ENCODE results near the gene CCM2.
A peak's percentile ranks its signal among the peaks of the same experiment; 100 is the strongest.

The CCM2 gene

DNA sequence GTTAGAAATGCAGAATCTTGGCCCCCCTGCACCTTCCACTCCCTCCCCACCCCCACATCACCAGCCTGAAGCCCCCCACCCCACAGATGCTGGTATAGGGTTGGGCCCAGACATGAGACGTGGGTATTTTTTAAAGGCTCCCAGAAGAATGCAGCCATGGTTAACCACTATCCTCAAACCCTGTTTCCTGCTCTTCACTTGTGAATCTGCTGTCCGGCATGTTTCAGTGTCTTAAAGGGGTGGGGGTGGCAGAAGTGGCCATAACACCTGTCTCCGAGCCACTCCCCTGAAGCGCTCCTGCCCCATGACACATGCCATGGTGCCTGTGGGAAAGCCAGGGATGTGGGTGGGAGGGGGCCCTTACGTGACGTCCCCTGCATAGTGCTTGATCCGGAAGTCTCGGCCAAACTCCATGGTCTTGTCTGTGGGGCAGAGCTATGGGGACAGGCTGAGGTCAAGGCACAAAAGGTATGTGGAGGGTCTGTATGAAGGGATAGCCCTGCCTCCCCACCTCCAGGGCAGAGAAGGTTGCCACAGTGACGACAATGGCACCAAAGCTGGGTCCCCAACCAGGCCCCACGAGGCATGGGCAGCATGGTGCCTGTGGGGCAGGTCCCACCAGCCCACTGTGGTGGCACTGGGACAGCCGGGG is 30.8 kb upstream of the CCM2 start:
- DNase-seq (ENCODE audit: low spot score) = no peak

DNA sequence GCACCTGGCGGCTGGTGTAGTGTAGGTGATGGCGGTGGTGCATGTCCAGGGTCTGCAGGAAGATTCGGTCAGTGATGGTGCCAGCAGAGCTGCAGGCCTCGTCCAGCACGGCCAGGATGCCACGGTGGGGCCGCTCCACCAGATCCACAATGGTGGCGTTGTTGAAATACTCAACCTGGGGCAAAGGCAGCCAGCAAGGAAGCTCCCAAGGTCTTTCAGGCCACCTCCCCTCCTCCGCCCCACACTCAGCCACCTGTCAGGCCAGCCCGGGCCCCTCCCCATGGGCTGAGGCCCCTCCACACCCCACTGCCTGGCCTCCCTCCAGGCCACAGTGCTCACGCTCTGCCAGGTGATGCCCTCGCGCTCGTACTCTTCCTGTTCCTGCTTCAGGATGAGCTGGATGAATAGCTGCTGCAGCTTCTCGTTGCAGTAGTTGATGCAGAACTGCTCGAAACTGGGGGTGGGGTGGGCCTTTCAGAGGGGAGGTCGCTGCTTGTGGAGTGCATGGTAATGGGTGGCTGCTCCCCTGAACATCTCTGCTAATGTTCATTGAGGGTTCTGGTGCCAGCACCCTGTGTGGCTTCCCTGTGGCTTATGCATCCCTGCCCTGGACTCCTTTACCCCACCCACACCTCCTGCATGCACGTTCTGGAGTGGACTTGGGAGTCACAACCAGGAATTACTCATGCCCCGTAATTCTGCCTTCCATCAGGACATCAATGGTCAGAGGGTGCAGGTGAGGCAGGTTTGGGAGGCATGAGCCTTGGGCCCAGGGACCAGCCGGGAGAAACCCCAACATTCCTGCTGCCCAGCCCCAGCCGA is 30.1 kb upstream of the CCM2 start:
- no peak for DNase-seq (ENCODE audit: low spot score)

DNA sequence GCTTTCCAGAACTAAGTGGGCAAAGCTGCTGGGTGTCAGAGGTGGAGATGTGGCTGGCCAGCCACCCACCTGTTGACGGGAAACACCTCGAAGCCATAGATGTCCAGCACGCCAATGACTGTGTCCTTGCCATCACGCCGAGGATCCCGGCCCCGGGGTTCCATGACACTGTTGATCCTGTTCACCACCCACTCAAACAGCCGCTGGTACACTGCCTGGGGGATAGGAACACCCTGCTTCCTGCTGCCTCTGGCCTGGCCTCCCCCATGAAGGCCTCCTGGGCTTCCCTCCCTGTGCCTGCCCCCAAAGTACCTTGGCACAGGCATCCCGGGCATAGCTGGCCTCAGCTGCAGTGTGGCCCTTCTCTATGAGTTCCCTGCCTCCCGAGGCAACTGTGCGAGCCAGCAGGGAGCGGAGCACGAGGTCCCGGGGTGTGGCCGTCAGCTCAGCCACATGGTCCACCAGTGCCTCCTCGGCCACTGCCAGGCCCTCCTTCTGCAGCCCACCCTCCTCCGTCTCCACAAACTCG is 29.4 kb upstream of the CCM2 start:
- no peak for DNase-seq (ENCODE audit: low spot score)

DNA sequence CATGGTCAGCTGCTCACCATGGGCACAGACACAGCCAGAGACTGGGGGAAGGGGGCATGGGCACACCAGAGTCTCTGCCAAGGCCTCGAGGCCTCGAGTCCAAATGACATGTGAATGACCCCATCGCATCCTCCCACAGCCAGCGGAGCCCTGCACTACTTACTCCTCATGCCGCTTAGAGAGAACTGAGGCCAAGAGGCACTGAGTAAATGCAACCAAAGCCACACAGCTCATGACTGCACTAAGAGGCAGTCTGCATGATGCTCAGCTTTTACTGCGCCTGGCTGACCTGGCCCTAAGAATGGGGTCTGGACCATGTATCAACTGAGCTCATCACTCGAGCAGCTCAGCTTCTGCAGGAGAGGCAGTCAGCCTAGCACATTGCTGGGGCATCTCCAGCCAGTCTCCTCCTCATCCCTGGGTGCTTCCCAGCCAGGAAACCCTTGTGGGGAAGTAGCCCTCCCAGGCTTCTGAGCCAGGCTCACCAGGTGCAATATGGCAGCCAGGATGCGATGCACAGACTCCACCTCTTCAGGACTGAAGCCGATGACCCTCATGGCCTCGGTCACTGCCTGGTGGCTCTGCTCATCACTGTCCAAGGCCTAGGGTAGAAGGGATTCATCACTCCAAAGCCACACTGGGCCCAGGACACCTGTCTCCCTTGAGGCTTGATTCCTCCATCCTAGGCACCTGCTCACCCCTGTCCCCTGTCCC is 28.7 kb upstream of the CCM2 start:
- DNase-seq (ENCODE audit: low spot score) = no peak

DNA sequence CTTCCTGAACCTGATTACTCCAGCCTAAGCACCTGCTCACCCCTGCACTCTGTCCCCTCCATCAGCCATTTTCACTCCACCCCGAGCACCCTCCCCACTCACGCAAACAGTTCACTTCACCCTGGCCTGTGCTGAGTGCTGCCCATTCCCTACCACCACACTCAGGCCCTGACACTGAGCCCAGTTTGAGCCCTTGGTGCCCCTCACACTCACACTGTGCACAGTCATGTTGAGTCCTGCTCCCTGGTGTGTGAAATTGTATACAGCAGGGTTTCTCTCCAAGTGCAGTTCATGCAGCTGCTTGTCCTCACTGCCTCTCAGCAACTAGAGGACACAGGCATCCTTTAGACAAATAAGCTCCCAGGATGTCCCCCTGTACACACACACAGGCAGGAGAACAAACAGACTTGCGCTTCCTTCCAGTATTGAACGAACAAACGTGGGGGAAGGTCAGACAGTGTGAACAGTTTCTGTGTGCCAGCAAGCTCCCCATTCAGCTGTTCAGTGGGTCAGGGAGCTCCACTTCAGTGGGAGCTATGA is 28.0 kb upstream of the CCM2 start:
- DNase-seq (ENCODE audit: low spot score) = no peak

DNA sequence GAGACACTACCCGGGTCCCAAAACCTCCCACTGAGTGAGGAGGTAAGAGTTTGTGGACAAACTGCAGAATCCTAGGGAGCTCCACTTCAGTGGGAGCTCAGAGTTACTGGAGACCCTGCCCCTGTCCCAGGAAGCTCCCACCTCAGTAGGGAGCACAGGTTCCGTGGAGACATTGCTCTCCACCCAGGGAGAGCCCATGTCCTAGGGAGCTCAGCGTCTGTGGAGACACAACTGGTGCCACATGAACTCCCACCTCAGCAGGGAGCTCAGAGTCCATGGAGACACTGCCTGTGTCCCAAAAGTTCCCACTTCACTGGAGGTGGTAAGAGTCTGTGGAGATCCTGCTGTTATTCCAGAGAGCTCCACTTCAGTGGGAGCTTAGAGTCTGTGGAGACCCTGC is 27.4 kb upstream of the CCM2 start:
- no peak for DNase-seq (ENCODE audit: low spot score)

DNA sequence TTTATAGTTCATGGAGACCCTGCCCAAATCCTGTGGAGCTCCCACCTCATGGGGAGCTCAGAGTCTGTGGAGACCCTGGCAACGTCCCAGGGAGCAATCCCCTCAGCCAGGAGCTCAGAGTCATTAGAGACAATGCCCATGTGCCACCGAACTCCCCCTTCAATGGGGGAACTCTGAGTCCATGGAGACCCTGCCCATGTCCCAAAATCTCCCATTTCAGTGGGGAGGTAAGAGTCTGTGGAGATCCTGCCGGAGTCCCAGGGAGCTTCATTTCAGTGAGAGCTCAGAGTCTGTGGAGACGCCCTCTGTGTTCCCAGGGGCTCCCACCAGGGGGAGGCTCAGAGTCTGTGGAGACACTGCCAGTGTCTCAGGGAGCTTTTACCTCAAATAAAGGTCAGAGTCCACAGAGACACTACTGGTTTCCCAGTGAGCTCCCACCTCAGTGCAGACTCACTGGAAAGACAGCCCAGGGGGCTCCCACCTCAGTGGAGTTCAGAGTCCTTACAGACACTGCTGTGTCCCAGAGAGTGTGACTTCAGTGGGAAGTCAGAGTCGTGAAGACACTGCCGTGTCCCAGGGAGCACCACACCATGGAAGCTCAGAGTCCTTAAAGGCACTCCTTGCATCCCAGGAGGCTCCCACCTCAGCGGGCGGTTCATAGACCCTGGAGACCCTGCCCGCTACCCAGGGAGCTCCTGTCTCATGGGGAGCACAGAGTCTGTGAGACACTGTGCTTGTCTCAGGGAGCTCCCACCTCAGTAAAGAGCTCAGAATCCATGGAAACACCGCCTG is 26.2 kb upstream of the CCM2 start:
- DNase-seq (ENCODE audit: low spot score) = peak; percentile 62

DNA sequence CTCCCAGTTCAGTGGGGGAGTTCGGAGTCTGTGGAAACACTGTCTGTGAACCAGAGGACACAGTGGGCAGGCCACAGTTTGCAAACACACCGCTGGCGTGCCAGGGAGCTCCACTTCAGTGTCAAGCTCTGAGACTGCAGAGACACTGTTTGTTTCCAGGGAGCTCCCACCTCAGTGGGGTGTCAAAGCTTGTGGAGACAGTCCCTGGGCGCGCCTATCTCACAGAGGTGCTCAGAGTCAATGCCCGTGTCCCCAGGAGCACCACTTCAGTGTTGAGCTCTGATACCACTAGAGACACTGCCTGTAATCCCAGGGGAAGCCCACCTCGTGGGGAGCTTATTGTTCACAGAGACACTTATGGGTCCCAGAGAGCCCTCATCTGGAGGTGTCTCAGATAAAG is 25.5 kb upstream of the CCM2 start:
- DNase-seq (ENCODE audit: low spot score) = no peak

DNA sequence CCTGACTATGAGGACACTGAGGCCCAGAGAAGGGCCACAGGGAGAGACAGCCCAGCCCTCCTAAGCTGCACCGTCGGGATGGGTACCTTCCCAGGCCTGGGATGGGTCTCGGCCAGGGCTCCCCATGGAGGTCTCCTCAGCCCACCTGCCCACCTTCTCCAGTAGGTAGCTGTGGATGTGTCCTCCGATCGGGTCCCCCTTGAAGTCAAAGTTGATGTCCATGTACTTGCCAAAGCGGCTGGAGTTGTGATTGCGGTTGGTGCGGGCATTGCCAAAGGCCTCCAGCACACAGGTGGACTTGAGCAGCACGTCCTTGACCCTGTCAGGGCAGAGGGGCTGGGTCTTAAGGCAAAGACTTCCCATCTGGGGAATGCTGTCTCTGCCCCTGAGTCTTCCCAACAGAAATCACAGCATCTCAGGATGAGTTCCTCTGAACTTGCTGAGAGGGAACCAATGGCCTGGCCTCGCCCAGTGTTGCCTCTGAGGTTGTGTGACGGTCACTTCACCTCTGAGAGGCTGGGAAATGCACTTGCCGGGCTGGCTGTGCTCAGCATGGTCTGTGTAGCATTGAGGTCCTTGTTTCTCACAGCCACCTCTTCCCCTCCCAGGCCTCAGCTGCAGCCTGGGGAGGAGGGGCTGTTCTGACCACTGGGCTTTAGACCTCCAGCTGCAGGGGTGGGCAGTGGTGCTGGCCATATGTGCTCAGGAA is 24.5 kb upstream of the CCM2 start:
- no peak for DNase-seq (ENCODE audit: low spot score)

DNA sequence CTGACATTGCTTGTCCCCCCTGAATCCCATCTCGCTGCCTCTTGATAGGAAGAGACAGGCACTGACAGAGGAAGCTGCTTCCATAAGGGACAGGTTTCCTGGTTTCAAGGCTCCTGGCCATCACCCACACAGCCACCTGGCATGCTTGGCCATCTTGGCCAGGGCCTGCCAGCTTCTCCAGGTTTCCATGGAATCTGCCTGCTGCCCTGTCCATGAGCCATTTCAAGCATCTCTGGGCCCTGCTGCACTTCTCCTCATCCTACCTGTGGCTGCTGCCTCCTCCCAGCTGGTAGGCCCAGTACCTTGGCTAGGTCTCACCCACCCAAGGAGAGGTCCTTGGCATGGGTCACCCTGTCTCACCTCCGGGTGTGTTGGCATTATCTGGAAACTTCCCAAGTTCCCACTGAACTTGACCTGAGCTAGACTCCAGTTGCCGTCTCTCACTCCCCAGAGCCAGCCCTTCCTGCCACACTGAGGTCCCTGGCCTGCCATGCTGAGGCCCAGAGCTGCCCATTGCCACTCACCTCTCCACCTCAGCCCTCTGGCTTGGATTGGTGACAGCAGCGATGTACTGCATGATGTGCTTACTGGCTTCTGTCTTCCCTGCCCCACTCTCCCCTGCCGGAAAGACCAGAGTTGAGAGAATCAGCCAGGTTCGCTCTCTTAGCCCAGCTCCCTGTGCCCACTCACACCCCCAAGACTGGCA is 23.8 kb upstream of the CCM2 start:
- DNase-seq (ENCODE audit: low spot score) = no peak

DNA sequence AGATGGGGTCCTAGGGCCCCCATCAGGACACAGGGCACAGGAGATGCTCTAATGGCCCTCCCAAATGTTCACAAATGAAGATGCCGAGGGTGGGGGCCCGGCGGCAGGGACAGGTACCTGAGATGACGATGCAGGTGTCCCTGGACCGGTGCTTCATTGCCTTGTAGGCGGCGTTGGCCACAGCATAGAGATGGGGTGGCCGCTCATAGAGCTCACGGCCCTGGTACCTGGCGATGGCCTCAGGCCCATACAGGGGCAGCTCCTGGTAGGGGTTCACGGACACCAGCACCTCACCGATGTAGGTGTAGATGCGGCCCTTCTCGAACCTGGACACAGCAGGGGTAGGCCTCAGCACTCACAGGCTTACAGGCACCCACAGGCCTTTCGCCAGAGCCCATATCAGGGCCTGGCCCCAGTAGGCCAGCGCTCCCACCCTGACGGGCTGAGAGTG is 23.2 kb upstream of the CCM2 start:
- no peak for DNase-seq (ENCODE audit: low spot score)

DNA sequence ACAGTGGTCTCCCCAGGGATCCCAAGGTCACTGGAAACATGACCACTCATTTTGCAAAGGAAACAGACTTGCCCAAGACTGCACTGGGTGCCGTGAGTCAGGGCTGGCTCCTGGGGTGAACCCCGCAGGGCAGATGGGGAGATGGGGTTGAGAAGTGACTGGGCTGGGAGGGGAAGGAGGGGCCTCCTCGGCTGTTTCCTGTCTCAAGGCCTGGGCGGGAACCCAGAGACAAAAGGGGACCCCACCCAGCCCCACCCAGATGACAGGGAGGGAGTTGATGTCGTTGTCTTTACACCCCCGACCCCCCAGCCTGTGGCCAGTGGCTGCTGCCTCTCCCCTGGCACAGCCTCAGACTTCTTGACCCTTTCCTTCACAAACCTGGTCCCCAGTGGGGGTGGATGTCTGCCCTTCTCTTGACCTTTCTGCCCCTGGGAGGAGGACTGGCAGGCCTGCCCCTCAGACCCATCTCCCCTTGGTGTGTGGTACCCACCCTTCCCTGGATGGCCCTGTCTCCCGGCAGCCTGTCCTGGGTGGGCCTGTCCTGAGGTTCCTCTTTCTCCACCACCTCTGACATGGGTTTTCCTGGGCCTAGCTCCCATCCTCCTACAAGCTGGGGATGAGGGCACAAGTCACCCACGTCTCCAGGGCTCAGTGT is 22.6 kb upstream of the CCM2 start:
- no peak for DNase-seq (ENCODE audit: low spot score)

DNA sequence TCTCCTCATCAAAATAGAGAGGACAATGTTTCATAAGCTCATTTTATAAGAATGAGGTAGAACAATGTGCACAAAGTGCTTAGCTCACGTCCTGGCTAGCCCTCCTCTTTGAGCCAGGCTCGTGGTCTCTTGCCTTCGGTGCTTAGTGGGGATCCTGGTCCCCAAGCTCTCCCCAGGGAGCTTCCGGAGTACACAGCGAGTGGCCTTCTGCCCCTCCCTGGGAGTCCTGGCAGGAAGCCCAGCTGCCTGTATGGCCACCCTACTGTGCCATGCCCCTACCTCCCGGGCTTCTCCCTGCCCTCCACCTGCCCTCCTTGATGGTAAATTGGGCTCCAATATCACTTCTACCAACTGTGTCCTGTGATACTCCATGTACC is 22.1 kb upstream of the CCM2 start:
- peak; percentile 18 for DNase-seq (ENCODE audit: low spot score)

DNA sequence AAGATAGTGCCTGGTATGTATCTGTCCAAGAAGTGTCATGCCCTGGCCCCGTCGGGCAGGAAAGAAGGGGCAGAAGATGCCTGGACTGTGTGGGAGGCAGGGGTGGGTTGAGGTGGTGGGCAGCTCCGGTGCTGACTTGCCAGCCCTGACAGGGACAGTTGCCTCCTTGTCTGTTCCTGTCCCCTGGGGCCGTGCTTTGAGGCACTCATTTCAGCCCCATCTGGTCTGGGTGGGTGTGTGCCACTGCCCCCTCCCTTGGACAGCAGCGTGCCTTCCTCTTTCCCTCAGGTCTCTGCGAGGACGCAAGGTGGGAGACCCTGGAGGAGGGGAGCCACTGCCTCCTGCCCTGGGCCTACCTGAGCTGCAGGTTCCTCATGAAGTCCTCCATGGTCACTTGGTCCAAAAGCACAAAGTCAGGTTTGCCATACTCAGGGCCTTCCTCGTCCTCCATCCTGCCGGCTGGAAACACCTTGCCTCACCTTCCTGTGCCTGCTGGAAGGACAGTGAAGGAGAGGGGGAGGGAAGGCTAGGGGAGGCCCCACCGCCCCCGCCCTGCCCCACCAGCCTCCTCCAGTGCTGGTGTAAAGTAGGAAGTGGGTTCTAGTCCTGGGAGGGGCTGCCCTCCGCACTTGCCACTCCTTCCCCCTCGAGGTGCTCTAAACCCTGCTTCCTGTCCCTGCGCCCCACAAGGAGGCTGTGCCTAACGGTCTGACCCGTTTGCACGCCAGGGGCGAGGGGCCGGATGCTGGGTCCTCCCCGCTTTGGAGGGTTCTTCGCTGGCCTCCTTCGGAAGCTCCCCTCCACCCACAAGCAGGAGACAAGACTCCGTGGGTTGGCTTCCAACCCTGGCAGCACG is 21.3 kb upstream of the CCM2 start, which contains the start of gene MYO1G:
TSS of gene MYO1G (minus strand) at position 505 of the 856 bp plus-strand sequence. CDS start at position 451, 54 bp downstream.
- DNase-seq (ENCODE audit: low spot score) = no peak

DNA sequence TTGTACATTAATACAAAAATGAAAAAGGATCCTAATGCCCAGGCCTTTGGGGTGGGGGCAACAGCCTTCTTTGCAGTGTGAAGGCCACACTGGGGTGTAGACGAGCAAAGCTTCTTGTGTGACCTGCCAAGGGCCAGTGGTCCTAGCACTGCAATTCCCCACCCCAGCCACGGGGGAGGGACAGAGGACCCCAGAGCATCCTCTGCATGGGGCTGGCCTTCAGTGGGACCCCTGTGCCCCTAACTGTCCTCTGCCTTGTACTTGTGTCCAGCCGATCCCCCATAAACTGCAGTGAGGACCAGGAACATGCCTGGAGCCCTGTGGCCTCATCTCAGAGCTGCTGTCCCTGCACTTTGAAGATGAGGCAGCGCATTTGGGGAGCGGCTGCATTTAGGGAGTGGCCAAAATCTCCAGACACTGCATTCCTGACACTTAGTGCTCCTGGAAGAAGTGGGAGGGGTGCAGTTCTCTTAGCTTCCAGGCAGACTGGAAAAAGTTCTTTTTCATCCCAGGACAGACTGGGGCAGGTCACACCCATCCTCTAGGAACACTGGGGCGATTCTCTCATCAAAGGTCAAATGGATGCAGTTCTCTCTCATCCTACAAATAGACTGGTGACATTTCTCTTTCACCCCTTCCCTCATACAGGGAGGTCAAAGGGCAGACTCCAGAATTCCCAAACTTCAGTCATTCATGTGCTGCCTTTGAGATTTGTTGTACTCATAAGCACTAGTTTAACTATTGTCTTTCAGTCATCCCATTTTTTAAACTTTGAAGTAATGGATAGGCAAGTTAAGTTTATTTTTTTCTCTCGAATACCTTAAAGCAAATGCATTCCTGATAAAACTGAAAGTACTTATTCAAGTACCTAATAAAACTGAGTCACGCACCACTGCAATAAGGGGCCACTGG is 20.3 kb upstream of the CCM2 start:
- DNase-seq (ENCODE audit: low spot score) = no peak

DNA sequence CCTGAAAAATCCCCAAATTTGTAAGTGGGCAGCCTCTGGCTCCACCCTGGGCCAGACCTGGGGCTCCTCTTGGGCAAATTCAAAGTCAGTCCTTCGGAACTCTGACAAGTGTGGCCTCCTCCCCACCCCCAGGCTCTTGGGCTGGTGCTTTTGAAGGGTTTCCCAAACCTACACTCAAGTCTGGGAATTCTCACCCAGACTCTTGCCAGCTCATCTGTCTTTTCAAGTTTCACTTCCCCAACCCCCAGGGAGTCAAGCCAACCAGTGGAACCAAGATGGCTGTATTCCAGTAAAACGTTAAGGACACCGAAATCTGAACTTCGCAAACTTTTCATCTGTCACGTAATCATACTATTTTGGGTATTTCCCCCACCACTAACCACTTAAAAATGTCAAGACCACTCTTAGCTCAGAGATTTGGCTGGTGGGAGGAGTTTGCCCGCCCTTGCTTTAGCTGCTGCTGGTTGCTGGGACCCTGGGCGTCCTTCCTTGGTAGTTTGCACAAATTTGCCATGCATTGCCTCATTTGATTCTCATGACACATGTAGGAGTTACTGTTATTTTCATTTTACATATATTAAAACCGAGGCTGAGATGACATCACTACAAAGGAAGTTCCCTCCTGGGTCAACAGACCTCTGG is 19.5 kb upstream of the CCM2 start:
- no peak for DNase-seq (ENCODE audit: low spot score)

DNA sequence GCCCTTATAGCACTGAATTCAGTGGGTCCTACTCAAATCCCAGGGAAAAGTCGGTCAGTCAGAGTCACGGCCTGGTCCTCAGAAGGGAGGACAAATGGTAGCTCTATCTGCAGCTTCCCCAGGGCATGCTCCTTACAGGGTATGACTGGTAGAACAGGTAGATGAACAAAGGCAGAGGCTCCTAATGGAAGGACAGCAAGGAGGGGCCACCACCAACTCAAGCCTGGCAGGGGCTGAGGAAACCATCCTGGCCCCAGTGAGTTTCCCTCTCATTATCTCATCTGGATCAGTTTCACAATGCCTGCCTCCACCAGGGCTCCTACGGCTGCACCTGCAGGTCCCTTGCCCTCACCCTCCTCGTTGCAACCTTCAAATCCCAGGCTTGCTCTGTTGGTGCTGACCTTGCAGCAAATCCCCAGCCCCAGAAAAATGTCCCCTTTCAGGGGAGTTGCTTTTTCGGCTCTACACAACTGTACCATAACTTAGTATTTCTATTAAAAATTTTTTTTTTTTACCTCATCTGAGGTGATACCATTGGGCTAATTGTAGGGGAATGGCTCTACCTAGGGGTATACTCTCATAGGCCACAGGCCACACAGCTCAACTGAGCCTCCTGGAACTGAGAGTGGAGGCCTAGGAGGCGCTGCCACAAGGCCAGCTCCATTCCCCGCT is 18.8 kb upstream of the CCM2 start:
- no peak for DNase-seq (ENCODE audit: low spot score)
